Measurements from ENCODE around the gene CSMD2.

Gene CSMD2

DNA sequence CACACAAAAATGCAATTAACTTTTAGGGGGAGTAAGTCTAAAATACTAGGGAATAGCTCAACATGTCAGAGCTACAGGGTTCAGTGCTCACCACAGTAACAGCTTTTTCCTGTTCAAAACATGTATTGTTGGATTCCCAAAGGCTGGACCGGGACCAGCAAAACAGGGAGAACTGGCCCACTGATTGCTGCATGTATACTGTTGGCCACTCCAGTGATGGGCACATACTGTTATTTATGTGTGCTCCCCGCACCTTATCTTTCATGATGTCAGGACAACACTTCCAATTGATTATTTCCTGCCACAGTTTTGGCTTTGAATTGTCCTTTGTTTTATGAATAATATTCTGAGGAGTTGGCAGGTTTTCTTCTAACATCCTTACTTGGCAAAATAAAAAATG lies 250.5 kb downstream of the CSMD2 start:
- TF ChIP-seq CREB1 (IDR thresholded peaks at IDR 0.05; ENCODE audit: low read depth) (no peak), CEBPB (IDR thresholded peaks at IDR 0.05) (no peak), EGR1 (IDR thresholded peaks at IDR 0.05) (no peak), RAD21 (IDR thresholded peaks at IDR 0.05; ENCODE audit: low read depth) (no peak), TAF1 (IDR thresholded peaks at IDR 0.05; ENCODE audit: low read depth) (no peak), USF1 (IDR thresholded peaks at IDR 0.05) (no peak), YY1 (IDR thresholded peaks at IDR 0.05; ENCODE audit: low read depth) (no peak), EP300 (IDR thresholded peaks at IDR 0.05; ENCODE audit: borderline replicate concordance) (no peak), ZBTB7A (IDR thresholded peaks at IDR 0.05; ENCODE audit: low read depth) (no peak), FOXM1 (IDR thresholded peaks at IDR 0.05; ENCODE audit: borderline replicate concordance, low read depth) (no peak), NFIC (IDR thresholded peaks at IDR 0.05) (no peak), TEAD4 (IDR thresholded peaks at IDR 0.05) (no peak), TCF12 (IDR thresholded peaks at IDR 0.05; ENCODE audit: low read depth) (no peak)
- TF ChIP-seq, protein P1, sequence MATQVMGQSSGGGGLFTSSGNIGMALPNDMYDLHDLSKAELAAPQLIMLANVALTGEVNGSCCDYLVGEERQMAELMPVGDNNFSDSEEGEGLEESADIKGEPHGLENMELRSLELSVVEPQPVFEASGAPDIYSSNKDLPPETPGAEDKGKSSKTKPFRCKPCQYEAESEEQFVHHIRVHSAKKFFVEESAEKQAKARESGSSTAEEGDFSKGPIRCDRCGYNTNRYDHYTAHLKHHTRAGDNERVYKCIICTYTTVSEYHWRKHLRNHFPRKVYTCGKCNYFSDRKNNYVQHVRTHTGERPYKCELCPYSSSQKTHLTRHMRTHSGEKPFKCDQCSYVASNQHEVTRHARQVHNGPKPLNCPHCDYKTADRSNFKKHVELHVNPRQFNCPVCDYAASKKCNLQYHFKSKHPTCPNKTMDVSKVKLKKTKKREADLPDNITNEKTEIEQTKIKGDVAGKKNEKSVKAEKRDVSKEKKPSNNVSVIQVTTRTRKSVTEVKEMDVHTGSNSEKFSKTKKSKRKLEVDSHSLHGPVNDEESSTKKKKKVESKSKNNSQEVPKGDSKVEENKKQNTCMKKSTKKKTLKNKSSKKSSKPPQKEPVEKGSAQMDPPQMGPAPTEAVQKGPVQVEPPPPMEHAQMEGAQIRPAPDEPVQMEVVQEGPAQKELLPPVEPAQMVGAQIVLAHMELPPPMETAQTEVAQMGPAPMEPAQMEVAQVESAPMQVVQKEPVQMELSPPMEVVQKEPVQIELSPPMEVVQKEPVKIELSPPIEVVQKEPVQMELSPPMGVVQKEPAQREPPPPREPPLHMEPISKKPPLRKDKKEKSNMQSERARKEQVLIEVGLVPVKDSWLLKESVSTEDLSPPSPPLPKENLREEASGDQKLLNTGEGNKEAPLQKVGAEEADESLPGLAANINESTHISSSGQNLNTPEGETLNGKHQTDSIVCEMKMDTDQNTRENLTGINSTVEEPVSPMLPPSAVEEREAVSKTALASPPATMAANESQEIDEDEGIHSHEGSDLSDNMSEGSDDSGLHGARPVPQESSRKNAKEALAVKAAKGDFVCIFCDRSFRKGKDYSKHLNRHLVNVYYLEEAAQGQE (IDR thresholded peaks at IDR 0.05; ENCODE audit: low read depth), result no peak
- TF ChIP-seq, protein P2, sequence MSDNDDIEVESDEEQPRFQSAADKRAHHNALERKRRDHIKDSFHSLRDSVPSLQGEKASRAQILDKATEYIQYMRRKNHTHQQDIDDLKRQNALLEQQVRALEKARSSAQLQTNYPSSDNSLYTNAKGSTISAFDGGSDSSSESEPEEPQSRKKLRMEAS (IDR thresholded peaks at IDR 0.05), result no peak

- TF ChIP-seq YY1 (IDR thresholded peaks at IDR 0.05; ENCODE audit: low read depth) (no peak), NFIC (IDR thresholded peaks at IDR 0.05) (no peak), TAF1 (IDR thresholded peaks at IDR 0.05; ENCODE audit: low read depth) (no peak), USF1 (IDR thresholded peaks at IDR 0.05) (no peak), TCF12 (IDR thresholded peaks at IDR 0.05; ENCODE audit: low read depth) (no peak), CEBPB (IDR thresholded peaks at IDR 0.05) (no peak), ZBTB7A (IDR thresholded peaks at IDR 0.05; ENCODE audit: low read depth) (no peak), RAD21 (IDR thresholded peaks at IDR 0.05; ENCODE audit: low read depth) (no peak), CREB1 (IDR thresholded peaks at IDR 0.05; ENCODE audit: low read depth) (no peak)
- TF ChIP-seq, protein P2 (IDR thresholded peaks at IDR 0.05), result no peak
These were observed 256.6 kb downstream of the CSMD2 start for GRCh38 chr1:33908324-33908956.

GRCh38 chr1:33906156-33906555 lies 258.9 kb downstream of the CSMD2 start:
- TF ChIP-seq YY1 (IDR thresholded peaks at IDR 0.05; ENCODE audit: low read depth) (no peak), EGR1 (IDR thresholded peaks at IDR 0.05) (no peak), ZBTB7A (IDR thresholded peaks at IDR 0.05; ENCODE audit: low read depth) (no peak), NFIC (IDR thresholded peaks at IDR 0.05) (no peak), USF1 (IDR thresholded peaks at IDR 0.05) (no peak), EP300 (IDR thresholded peaks at IDR 0.05; ENCODE audit: borderline replicate concordance) (no peak), TCF12 (IDR thresholded peaks at IDR 0.05; ENCODE audit: low read depth) (no peak), CREB1 (IDR thresholded peaks at IDR 0.05; ENCODE audit: low read depth) (no peak), CEBPB (IDR thresholded peaks at IDR 0.05) (no peak), TEAD4 (IDR thresholded peaks at IDR 0.05) (no peak), RAD21 (IDR thresholded peaks at IDR 0.05; ENCODE audit: low read depth) (no peak), TAF1 (IDR thresholded peaks at IDR 0.05; ENCODE audit: low read depth) (no peak), FOXM1 (IDR thresholded peaks at IDR 0.05; ENCODE audit: borderline replicate concordance, low read depth) (no peak)
- TF ChIP-seq, protein P1 (IDR thresholded peaks at IDR 0.05; ENCODE audit: low read depth), result no peak
- TF ChIP-seq, protein P2 (IDR thresholded peaks at IDR 0.05), result no peak

GRCh38 chr1:33905241-33905640 lies 259.8 kb downstream of the CSMD2 start:
- TF ChIP-seq RAD21 (IDR thresholded peaks at IDR 0.05; ENCODE audit: low read depth), result no peak
- no peak for TF ChIP-seq TEAD4 (IDR thresholded peaks at IDR 0.05)
- TF ChIP-seq TAF1 (IDR thresholded peaks at IDR 0.05; ENCODE audit: low read depth), result no peak
- TF ChIP-seq CEBPB (IDR thresholded peaks at IDR 0.05), result no peak
- no peak for TF ChIP-seq YY1 (IDR thresholded peaks at IDR 0.05; ENCODE audit: low read depth)

DNA sequence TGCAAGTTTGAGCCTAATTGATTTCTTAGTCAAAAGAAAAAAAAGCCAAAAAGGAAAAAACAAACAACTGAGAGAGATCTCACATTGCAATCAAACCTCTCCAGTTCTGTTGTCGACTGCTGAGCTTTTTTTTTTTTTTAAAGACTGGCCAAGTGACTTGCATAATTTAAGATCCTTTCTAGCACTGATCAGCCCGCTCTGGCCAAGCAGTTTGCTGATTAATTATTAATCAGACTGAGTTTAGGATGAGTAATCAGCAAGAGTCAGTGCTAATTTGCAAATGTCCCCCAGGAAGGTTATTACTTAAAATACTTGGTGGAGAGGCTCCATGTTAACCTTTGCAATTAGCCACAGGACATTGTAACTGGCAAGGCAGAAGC lies 261.8 kb downstream of the CSMD2 start:
- no peak for TF ChIP-seq USF1 (IDR thresholded peaks at IDR 0.05)
- no peak for TF ChIP-seq TCF12 (IDR thresholded peaks at IDR 0.05; ENCODE audit: low read depth)
- TF ChIP-seq, protein P1 (IDR thresholded peaks at IDR 0.05; ENCODE audit: low read depth), result no peak
- TF ChIP-seq TAF1 (IDR thresholded peaks at IDR 0.05; ENCODE audit: low read depth), result no peak
- no peak for TF ChIP-seq YY1 (IDR thresholded peaks at IDR 0.05; ENCODE audit: low read depth)
